ENCODE measurements around the gene MACROD1. TPM values are rescaled to one million over a fixed set of nuclear protein-coding genes. Genes with fewer than 3 reads are reported as not detected.

The MACROD1 gene
- total and polyA plus RNA-seq, 4 donors: 10.6 to 31.6 (median 23.9) TPM

DNA sequence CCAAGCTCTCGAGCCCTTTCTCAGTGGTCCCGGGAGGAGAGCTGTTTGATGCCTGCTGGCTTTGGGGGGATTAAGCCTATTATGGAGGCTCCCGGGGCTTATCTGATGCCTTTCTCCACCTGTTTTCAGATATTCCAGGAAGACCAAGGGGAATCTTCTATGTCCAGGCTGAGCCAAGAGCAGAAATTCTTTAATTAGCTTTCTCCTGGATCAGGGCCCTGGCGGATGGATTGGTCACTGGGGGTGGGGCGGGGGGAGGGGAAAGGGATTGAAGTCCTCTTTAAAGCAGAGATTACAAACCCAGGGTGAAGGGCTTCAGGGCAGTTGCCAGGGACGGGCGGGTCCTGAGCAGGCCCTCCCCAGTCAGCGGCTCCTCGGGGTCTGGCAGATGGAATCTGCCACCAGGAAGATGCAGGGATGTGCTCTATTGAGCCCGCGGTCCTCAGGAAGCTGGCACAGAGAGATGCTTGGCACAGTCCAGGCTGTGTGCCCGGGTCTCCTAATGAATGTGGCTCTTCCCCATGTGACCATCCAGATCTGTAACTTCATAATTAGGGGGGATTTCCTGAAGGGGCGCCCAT lies 33.6 kb downstream of the MACROD1 start:
- DNase-seq (ENCODE audit: low read depth in 4 of 6, low spot score in 6 of 6): peak in 3 of 6 donors; percentile 52 to 91 (median 90)
- Histone ChIP-seq H3K9me3 (ENCODE audit: control insufficient read depth, insufficient read depth, low read length) (no peaks in the 10 kb centered on the region), H3K4me3 (ENCODE audit: low read depth, low read length) (no peak overlapping the region), H3K4me1 (ENCODE audit: control insufficient read depth, insufficient read depth, low read length) (peaks cover 73% of the 10 kb centered on the region), H3K27me3 (ENCODE audit: control insufficient read depth, insufficient read depth, low read length) (peaks cover 3% of the 10 kb centered on the region), H3K27ac (ENCODE audit: low read depth, low read length) (peak overlapping the region; percentile 3), H3K36me3 (ENCODE audit: control insufficient read depth, insufficient read depth, low read length) (peaks cover 13% of the 10 kb centered on the region)
- WGBS (ENCODE audit: insufficient coverage): 22% methylated on average over 9 of the region's 13 CpGs

DNA sequence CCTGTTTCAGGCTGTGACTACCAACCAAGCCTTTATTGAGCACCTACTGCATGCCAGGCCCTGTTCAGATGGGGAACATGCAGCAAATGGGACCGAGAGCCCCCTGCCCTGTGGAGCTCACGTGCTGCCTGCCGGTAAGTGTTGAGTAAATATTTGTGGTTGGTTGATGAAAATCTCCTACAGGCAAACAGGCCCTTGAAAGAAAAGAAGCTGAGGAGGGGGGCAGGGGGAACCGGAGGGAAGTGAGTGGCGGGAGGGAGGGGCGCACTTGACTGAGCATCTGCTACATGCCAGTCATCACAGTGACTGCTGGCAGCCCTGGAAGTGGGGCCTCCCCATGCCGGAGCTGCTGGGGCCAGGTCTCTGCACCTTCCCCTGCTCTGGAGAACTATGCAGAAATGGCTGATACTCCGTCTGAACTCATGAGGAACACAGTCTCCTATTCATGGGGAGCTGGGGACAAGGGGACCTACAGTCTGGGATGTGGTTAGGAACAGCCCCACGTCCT lies 34.2 kb downstream of the MACROD1 start:
- H3K27ac ChIP-seq (ENCODE audit: low read depth, low read length): peak overlapping the region; percentile 3
- DNase-seq (ENCODE audit: low read depth in 4 of 6, low spot score in 6 of 6): peak in 1 of 6 donors; percentile 74
- H3K4me1 ChIP-seq (ENCODE audit: control insufficient read depth, insufficient read depth, low read length): peaks cover 72% of the 10 kb centered on the region
- H3K27me3 ChIP-seq (ENCODE audit: control insufficient read depth, insufficient read depth, low read length): peaks cover 3% of the 10 kb centered on the region
- WGBS (ENCODE audit: insufficient coverage): 32% methylated on average over 6 of the region's 9 CpGs
- H3K36me3 ChIP-seq (ENCODE audit: control insufficient read depth, insufficient read depth, low read length): peaks cover 15% of the 10 kb centered on the region
- H3K4me3 ChIP-seq (ENCODE audit: low read depth, low read length): no peak overlapping the region
- no peaks in the 10 kb centered on the region for H3K9me3 ChIP-seq (ENCODE audit: control insufficient read depth, insufficient read depth, low read length)

DNA sequence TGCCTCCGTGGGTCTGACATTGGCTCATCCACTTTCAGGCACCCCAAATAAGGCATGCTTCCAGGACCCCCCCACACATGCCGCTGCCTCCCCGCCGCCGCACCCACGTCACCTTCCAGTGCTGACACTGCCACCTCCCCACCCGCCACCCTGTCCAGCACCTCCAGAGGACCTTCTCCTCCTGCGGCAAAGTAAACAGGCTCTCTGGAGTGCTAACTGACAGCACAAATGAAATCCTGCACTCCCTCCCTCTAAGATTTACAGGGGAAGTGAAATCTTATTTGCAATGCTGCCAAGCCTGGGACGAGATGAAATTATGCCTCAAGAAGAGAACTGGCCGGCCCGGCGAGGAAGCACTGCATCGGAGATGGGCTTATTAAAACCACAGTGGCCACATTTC lies 35.3 kb downstream of the MACROD1 start:
- Histone ChIP-seq H3K4me1 (ENCODE audit: control insufficient read depth, insufficient read depth, low read length) (peaks cover 65% of the 10 kb centered on the region), H3K27me3 (ENCODE audit: control insufficient read depth, insufficient read depth, low read length) (peaks cover 3% of the 10 kb centered on the region), H3K9me3 (ENCODE audit: control insufficient read depth, insufficient read depth, low read length) (no peaks in the 10 kb centered on the region), H3K4me3 (ENCODE audit: low read depth, low read length) (no peak overlapping the region), H3K36me3 (ENCODE audit: control insufficient read depth, insufficient read depth, low read length) (peaks cover 21% of the 10 kb centered on the region), H3K27ac (ENCODE audit: low read depth, low read length) (no peak overlapping the region)
- WGBS (ENCODE audit: insufficient coverage): 70% methylated on average over 8 of the region's 13 CpGs
- peak in 2 of 6 donors; percentile 34 to 56 for DNase-seq (ENCODE audit: low read depth in 4 of 6, low spot score in 6 of 6)

DNA sequence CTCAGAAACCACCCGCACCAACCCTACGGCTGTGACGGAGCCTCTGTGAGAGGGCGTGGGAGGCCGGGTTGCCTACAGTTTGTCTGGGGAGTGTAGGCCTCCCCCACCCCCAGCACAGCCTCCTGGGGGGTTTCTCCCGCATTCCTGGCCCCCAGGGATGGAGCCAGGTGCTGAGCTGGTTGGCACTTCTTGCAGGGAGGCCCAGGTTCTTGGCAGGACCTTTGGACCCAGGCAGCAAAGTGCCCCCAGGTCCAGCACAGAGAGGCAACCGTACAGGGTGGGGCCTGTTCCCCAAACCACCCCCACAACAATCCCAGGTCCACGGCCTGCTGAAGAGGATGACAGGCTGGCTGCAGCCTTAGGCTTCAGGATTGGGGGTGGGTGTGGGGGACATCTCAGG lies 36.5 kb downstream of the MACROD1 start:
- H3K27me3 ChIP-seq (ENCODE audit: control insufficient read depth, insufficient read depth, low read length): peaks cover 3% of the 10 kb centered on the region
- no peak for DNase-seq (ENCODE audit: low read depth in 4 of 6, low spot score in 6 of 6)
- peaks cover 56% of the 10 kb centered on the region for H3K4me1 ChIP-seq (ENCODE audit: control insufficient read depth, insufficient read depth, low read length)
- no peaks in the 10 kb centered on the region for H3K9me3 ChIP-seq (ENCODE audit: control insufficient read depth, insufficient read depth, low read length)
- H3K27ac ChIP-seq (ENCODE audit: low read depth, low read length): no peak overlapping the region
- peaks cover 20% of the 10 kb centered on the region for H3K36me3 ChIP-seq (ENCODE audit: control insufficient read depth, insufficient read depth, low read length)
- WGBS (ENCODE audit: insufficient coverage): 100% methylated on average over 1 of the region's 8 CpGs
- no peak overlapping the region for H3K4me3 ChIP-seq (ENCODE audit: low read depth, low read length)

DNA sequence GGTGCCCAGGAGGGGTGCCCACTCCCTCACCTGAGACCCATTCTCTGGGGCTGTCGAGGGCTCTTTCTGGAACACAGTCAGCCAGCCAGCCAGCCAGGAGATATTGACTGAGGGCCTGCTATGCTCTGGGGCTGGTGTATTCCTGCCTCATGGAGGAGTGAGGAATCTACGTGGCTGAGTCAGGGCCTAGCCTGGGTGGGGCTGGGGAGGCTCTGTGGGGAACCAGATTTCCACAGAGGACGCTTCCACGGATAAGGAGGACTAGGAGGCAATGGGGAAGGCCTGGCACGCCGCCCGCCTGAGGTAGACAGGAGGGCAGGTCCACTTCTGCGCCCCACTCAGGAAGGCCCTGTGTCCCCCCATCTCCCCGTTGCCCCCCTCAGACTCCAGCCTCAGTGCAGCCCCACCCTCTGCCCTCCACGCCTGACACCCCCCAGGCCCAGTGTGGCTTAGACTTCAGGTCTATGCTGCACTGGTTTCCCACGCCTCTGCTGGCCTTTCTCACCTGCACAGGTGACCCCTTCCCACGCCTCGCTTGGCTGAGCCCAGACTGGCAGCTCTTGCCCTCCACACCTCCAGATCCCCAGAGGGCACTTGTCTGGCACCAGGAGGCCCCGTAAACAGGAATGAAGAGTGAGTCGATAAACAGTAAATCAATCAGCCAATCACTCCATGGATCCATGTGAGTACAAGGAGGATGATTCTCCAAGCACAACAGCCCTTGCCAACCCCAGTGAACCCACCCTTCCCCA lies 37.5 kb downstream of the MACROD1 start:
- Histone ChIP-seq H3K36me3 (ENCODE audit: control insufficient read depth, insufficient read depth, low read length) (peaks cover 20% of the 10 kb centered on the region), H3K4me1 (ENCODE audit: control insufficient read depth, insufficient read depth, low read length) (peaks cover 54% of the 10 kb centered on the region), H3K9me3 (ENCODE audit: control insufficient read depth, insufficient read depth, low read length) (no peaks in the 10 kb centered on the region), H3K4me3 (ENCODE audit: low read depth, low read length) (no peak overlapping the region), H3K27ac (ENCODE audit: low read depth, low read length) (no peak overlapping the region), H3K27me3 (ENCODE audit: control insufficient read depth, insufficient read depth, low read length) (no peaks in the 10 kb centered on the region)
- 93% methylated on average over 12 of the region's 15 CpGs for WGBS (ENCODE audit: insufficient coverage)
- DNase-seq (ENCODE audit: low read depth in 4 of 6, low spot score in 6 of 6): no peak

DNA sequence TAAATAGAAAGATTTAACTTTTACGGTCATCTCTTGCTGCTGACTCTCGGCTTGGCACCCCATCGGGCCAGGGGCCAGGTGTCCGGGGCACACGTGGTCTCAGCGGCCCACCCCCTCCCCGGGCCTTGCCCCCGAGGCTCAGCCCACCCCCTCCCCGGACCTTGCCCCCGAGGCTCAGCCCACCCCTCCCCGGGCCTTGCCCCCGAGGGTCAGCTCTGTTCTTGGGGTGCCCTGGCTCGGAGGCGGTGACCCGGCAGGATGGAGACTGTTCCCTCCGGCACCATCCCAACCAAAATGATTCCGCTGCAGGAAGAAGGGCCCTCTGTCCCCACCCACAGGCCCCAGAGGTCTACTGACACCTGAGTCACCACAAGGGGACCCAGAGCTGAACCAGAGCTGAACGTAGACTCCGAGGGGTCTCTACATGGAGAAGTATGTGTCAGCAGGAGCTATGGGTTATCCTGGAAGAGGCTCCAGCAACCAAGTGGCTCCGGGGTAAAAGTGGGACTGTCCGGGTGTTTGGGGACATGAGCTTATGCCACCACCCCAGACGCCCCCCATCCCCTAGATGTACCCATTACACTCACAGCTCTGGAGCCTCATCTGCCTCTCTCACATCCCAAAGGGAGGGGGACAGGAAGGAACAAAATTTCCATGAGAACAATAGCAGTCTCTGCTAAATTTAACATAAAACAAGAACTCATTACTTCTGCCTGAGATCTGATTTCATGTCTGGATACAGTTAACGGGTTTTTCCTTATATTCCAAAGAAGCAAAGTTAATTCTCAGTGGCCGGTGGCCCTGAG lies 38.4 kb downstream of the MACROD1 start:
- no peaks in the 10 kb centered on the region for H3K27me3 ChIP-seq (ENCODE audit: control insufficient read depth, insufficient read depth, low read length)
- no peak overlapping the region for H3K27ac ChIP-seq (ENCODE audit: low read depth, low read length)
- H3K4me1 ChIP-seq (ENCODE audit: control insufficient read depth, insufficient read depth, low read length): peaks cover 54% of the 10 kb centered on the region
- no peak overlapping the region for H3K4me3 ChIP-seq (ENCODE audit: low read depth, low read length)
- no peak for DNase-seq (ENCODE audit: low read depth in 4 of 6, low spot score in 6 of 6)
- WGBS (ENCODE audit: insufficient coverage): 91% methylated on average over 13 of the region's 24 CpGs
- H3K36me3 ChIP-seq (ENCODE audit: control insufficient read depth, insufficient read depth, low read length): peaks cover 24% of the 10 kb centered on the region
- no peaks in the 10 kb centered on the region for H3K9me3 ChIP-seq (ENCODE audit: control insufficient read depth, insufficient read depth, low read length)

DNA sequence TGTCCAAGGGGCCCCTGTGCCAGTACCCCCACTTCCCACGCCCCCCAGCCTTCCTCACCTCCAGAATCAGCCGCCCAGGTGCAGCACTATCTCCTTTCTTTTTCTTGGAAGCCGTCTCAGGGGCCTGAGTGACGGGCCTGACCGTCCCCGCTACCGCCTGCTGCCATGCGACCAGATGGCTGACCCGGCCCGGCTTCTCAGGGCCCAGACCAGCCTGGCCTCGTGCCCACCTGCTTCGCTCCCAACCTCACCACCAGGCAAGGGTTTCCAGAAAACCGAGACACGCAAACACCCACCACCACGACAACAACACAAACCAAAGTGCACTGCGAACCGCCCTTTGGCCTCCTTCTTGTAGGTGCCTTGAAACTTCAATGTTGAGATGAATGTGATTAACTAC lies 39.1 kb downstream of the MACROD1 start:
- H3K4me1 ChIP-seq (ENCODE audit: control insufficient read depth, insufficient read depth, low read length): peaks cover 54% of the 10 kb centered on the region
- WGBS (ENCODE audit: insufficient coverage): 71% methylated on average over 12 of the region's 17 CpGs
- no peak overlapping the region for H3K27ac ChIP-seq (ENCODE audit: low read depth, low read length)
- no peak overlapping the region for H3K4me3 ChIP-seq (ENCODE audit: low read depth, low read length)
- DNase-seq (ENCODE audit: low read depth in 4 of 6, low spot score in 6 of 6): no peak
- peaks cover 24% of the 10 kb centered on the region for H3K36me3 ChIP-seq (ENCODE audit: control insufficient read depth, insufficient read depth, low read length)
- no peaks in the 10 kb centered on the region for H3K9me3 ChIP-seq (ENCODE audit: control insufficient read depth, insufficient read depth, low read length)
- H3K27me3 ChIP-seq (ENCODE audit: control insufficient read depth, insufficient read depth, low read length): no peaks in the 10 kb centered on the region

DNA sequence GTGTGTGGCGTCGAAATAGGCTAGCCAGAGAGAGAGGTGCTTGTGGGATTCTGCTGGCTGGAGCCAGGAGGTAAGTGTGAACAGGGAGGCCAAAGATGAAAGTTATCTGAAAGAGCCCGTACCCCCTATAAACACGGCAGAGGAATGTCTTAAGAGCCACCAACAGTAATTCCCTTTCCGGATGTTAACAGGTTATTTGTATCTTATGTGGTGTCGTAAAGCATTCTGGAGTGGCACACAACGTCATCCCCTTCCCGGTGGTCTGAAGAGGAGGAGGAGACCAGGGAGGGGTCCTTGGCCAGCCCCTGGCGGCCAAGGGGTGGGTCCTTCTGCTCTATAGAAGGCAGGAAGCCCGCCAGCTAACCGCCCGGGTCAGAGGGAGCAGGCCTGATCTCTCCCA lies 39.5 kb downstream of the MACROD1 start:
- Histone ChIP-seq H3K9me3 (ENCODE audit: control insufficient read depth, insufficient read depth, low read length) (no peaks in the 10 kb centered on the region), H3K36me3 (ENCODE audit: control insufficient read depth, insufficient read depth, low read length) (peaks cover 24% of the 10 kb centered on the region), H3K27ac (ENCODE audit: low read depth, low read length) (no peak overlapping the region), H3K4me3 (ENCODE audit: low read depth, low read length) (no peak overlapping the region), H3K27me3 (ENCODE audit: control insufficient read depth, insufficient read depth, low read length) (no peaks in the 10 kb centered on the region), H3K4me1 (ENCODE audit: control insufficient read depth, insufficient read depth, low read length) (peaks cover 54% of the 10 kb centered on the region)
- 54% methylated on average over 10 of the region's 12 CpGs for WGBS (ENCODE audit: insufficient coverage)
- DNase-seq (ENCODE audit: low read depth in 4 of 6, low spot score in 6 of 6): no peak

DNA sequence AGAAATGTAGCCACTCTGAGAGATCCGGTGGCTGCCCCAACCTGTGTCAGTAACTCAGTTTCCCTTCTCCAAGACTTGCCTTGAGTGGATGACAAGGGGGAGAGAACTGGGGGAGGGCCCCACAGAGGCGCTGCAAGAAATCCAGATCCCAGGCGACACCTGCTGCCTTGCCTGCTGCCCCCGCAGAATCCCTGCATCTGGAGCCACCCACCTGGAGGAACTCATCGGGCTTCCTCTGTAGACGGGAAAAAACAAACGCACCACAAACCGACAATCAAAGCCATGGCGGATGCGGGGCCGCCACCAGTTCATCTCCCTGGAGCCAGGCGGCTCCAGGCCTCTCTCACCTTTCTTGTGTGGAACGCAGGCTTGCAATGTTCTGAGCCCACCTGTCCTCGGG lies 40.2 kb downstream of the MACROD1 start:
- 87% methylated on average over 12 of the region's 14 CpGs for WGBS (ENCODE audit: insufficient coverage)
- DNase-seq (ENCODE audit: low read depth in 4 of 6, low spot score in 6 of 6): no peak
- H3K4me1 ChIP-seq (ENCODE audit: control insufficient read depth, insufficient read depth, low read length): peaks cover 54% of the 10 kb centered on the region

More for the DNA sequence above, 40.2 kb downstream of the MACROD1 start:
- H3K9me3 ChIP-seq (ENCODE audit: control insufficient read depth, insufficient read depth, low read length): no peaks in the 10 kb centered on the region
- H3K36me3 ChIP-seq (ENCODE audit: control insufficient read depth, insufficient read depth, low read length): peaks cover 28% of the 10 kb centered on the region
- H3K4me3 ChIP-seq (ENCODE audit: low read depth, low read length): no peak overlapping the region
- H3K27ac ChIP-seq (ENCODE audit: low read depth, low read length): no peak overlapping the region
- H3K27me3 ChIP-seq (ENCODE audit: control insufficient read depth, insufficient read depth, low read length): no peaks in the 10 kb centered on the region

Measured in spinal cord (tissue), 10 donors.